Transverse colon (tissue), 4 donors: ENCODE measurements around the gene SOX18. TPM values are rescaled to one million over a fixed set of nuclear protein-coding genes. Genes with fewer than 3 reads are reported as not detected.

Source experiments
- DNase-seq: peaks from one replicate; pipeline ENCODE4 v3.0.0-alpha.2; 2019
- H3K27ac ChIP-seq, 4 donors: fragments of 200-600 bp; sonication (generic); 2 replicates each; pipeline ENCODE4 v1.5.1; 2016 to 2018; ENCODE audit warnings: inconsistent platforms in 4 of 4
- H3K27me3 ChIP-seq: fragments of 200-600 bp; sonication (generic); 2 replicates; pipeline ENCODE4 v1.5.1; 2017; ENCODE audit warnings: inconsistent platforms
- H3K36me3 ChIP-seq, 4 donors: fragments of 200-600 bp; sonication (generic); 2 replicates each; pipeline ENCODE4 v1.5.1; 2017 to 2019; ENCODE audit warnings: inconsistent platforms in 4 of 4
- H3K4me1 ChIP-seq, 4 donors: fragments of 200-600 bp; sonication (generic); 2 replicates each; pipeline ENCODE4 v1.5.1; 2017 to 2020; ENCODE audit warnings: inconsistent platforms in 4 of 4
- H3K4me3 ChIP-seq, 4 donors: fragments of 200-600 bp; sonication (generic); 1 replicate in 1 of 4; 2 replicates in 3 of 4; pipeline versions ENCODE4 v1.5.1 to v1.6.1; 2017 to 2019; ENCODE audit warnings: inconsistent platforms in 4 of 4
- H3K9me3 ChIP-seq, 2 donors: fragments of 200-600 bp; sonication (generic); 2 replicates each; pipeline ENCODE4 v1.5.1; 2017 to 2019; ENCODE audit warnings: inconsistent platforms in 2 of 2
- CTCF ChIP-seq, 5 experiments: fragments of 200-600 bp in 3 of 5; fragments of 450-650 bp in 2 of 5; sonication (generic) in 3 of 5; IDR thresholded peaks; 1 replicate in 2 of 5; 2 replicates in 3 of 5; pipeline ENCODE4 v1.5.1; 2016 to 2017; ENCODE audit warnings: antibody characterized with exemption in 5 of 5, inconsistent platforms in 3 of 5, mild to moderate bottlenecking in 2 of 5, moderate library complexity in 1 of 5
- EP300 ChIP-seq: sonication (generic); formaldehyde crosslinking; IDR thresholded peaks from one replicate; pipeline ENCODE4 v1.6.1; 2017; ENCODE audit warnings: antibody characterized with exemption, low read depth
- POLR2A ChIP-seq: fragments of 450-650 bp; IDR thresholded peaks from one replicate; pipeline ENCODE4 v1.6.1; 2016; ENCODE audit warnings: antibody characterized with exemption, mild to moderate bottlenecking, moderate library complexity
- POLR2AphosphoS5 ChIP-seq, 3 donors: sonication (generic); formaldehyde crosslinking; IDR thresholded peaks; one replicate each; pipeline ENCODE4 v1.6.1; 2016; ENCODE audit warnings: antibody characterized with exemption in 3 of 3
- WGBS, 2 donors: methylation state at CpG; one replicate each; pipeline ENCODE4 v1.1.5; 2018; ENCODE audit warnings: low coverage in 1 of 2; 5-methylcytosine and 5-hydroxymethylcytosine counted together
- in situ Hi-C, 4 donors: fragments of 200-750 bp; cut with MboI; loops; one replicate each; pipeline versions ENCODE4 v1.15.0 to v1.15.1; 2017; ENCODE audit warnings: low sequenced_read_pairs in 3 of 4, low pct_ligation_motif_present in 1 of 4, low pct_unique_long_range_greater_than_20kb in 1 of 4
- intact Hi-C: fragments of 100-400 bp; cut with DNase I; formaldehyde crosslinking; loops from one replicate; pipeline ENCODE4 v1.15.1; 2023; ENCODE audit warnings: low total_unique reads
- total RNA-seq, 4 donors: library from RNA; depleted of rRNA; stranded (reverse); fragments of >200 nt; gene quantifications; one replicate each; pipeline ENCODE4 v1.1.0, GENCODE V29; 2016

The SOX18 gene
- total RNA-seq, 4 donors from 2014 or later = 1.8 to 14.2 (median 6.5) TPM

GRCh38 chr20:64045346-64046011, 4.0 kb downstream of the SOX18 start:
- TF ChIP-seq POLR2AphosphoS5 (IDR thresholded peaks at IDR 0.05) (no peak), EP300 (no peak), POLR2A (no peak), CTCF (IDR thresholded peaks at IDR 0.05) (no peak)
- no peak for DNase-seq
- no peaks in the 10 kb centered on the region for H3K9me3 ChIP-seq
- H3K27ac ChIP-seq = no peak overlapping the region
- H3K36me3 ChIP-seq = no peaks in the 10 kb centered on the region
- H3K4me3 ChIP-seq = no peak overlapping the region
- 64% methylated on average over 11 of the region's 11 CpGs; no CpG with 5 or more reads in 1 of the 2 donors for WGBS, 2 donors
- H3K4me1 ChIP-seq = peaks cover 6 to 17% (median 14%) of the 10 kb centered on the region in 4 donors
- in situ Hi-C loops = no loop called here
- intact Hi-C loops = no loop called here
- peaks cover 92% of the 10 kb centered on the region for H3K27me3 ChIP-seq

GRCh38 chr20:64044484-64045247, 4.8 kb downstream of the SOX18 start:
- H3K9me3 ChIP-seq = no peaks in the 10 kb centered on the region
- H3K4me1 ChIP-seq = peaks cover 6 to 14% (median 12%) of the 10 kb centered on the region in 4 donors
- TF ChIP-seq CTCF (IDR thresholded peaks at IDR 0.05) (no peak), EP300 (no peak), POLR2A (no peak), POLR2AphosphoS5 (IDR thresholded peaks at IDR 0.05) (no peak)
- 66% methylated on average over 14 of the region's 14 CpGs; no CpG with 5 or more reads in 1 of the 2 donors for WGBS, 2 donors
- H3K4me3 ChIP-seq = no peak overlapping the region
- DNase-seq = no peak
- no peaks in the 10 kb centered on the region for H3K36me3 ChIP-seq
- in situ Hi-C loops (no loop called here), intact Hi-C loops (no loop called here)
- H3K27ac ChIP-seq = no peak overlapping the region
- peaks cover 92% of the 10 kb centered on the region for H3K27me3 ChIP-seq

- intact Hi-C loops = no loop called here
- H3K36me3 ChIP-seq = no peaks in the 10 kb centered on the region
Observed at GRCh38 chr20:64043768-64044167, 5.7 kb downstream of the SOX18 start.

More at GRCh38 chr20:64043768-64044167, 5.7 kb downstream of the SOX18 start:
- 74 to 77% methylated on average over 9 of the region's 9 CpGs for WGBS, 2 donors
- H3K27ac ChIP-seq = no peak overlapping the region
- no peaks in the 10 kb centered on the region for H3K9me3 ChIP-seq
- H3K27me3 ChIP-seq = peaks cover 91% of the 10 kb centered on the region
- no peak overlapping the region for H3K4me3 ChIP-seq
- no peak for DNase-seq
- TF ChIP-seq POLR2AphosphoS5 (IDR thresholded peaks at IDR 0.05) (no peak), POLR2A (no peak), EP300 (no peak), CTCF (IDR thresholded peaks at IDR 0.05) (no peak)
- in situ Hi-C loops = no loop called here
- H3K4me1 ChIP-seq = peaks cover 7 to 21% (median 16%) of the 10 kb centered on the region in 4 donors
